ENCODE measurements around the gene TNFRSF1B.
A peak's percentile ranks its signal among the peaks of the same experiment; 100 is the strongest.
"Not testable (repeated sequence)": the region's sequence is repeated elsewhere in the genome, so short reads cannot be mapped to it uniquely, and the experiment has no call there.

Gene TNFRSF1B

GRCh38 chr1:12194666-12195216 is 27.9 kb downstream of the TNFRSF1B start:
- DNase-seq = no peak

GRCh38 chr1:12195416-12195815 is 28.6 kb downstream of the TNFRSF1B start:
- no peak for DNase-seq

- DNase-seq = no peak
Measured at GRCh38 chr1:12196641-12197482, 30.1 kb downstream of the TNFRSF1B start.

- DNase-seq = no peak
Measured at GRCh38 chr1:12197483-12197880, 30.7 kb downstream of the TNFRSF1B start.

DNA sequence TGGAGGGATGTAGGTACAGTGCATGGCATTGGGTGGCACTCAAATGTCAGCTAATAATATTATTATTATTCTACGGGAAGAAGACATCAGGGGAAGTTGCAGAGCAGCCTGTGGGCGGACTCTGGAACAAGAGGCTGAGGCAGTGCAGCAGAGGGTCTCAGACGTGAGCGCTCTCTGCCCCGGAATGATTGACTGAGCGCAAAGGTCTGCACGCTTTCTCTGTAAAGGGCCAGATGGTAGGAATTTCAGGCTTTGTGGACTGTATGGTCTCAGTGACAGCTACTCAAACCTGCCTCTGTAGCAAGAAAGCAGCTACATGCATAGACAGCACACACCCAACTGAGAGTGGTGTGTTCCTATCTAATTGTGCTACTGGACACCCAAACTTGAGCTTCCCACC is 33.4 kb downstream of the TNFRSF1B start:
- DNase-seq = no peak

DNA sequence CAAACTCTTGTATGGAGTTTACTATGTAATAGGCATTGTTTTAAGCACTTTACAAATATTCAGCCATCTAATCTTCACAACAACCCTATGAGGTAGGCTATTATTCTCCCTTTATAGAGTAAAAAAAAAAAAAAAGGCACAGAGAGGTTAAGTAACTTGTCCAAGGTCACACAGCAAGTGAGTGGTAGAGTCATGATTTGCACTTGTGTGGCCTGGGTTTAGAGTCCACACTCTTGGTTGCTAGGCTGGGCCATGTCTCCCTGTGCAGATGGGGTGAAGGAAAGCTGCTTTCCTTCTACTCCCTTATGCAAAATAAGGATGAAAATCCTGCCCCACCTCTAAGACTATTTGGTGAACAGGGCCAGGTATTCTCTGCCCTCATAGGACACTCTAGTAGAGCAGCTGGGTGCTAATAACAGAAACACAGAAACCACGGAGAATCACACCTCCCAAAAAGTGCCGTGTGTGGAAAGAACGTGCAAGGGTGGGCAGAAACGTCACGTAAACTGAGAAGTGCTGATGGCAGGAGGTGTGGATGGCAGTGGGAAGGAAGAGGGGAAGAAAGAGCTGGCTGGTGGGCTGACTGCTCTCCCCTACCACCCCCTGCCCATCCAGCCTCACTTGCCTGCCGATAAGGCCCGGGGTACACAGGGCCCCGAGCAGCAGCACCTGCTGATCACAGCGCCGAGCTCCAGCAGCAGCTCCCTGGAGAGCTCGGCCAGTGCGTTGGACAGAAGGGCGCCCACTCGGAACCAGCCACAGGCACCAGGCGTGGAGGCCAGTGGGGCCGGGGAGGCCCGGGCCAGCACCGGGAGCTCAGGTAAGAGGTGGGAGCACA is 34.8 kb downstream of the TNFRSF1B start:
- DNase-seq = no peak

DNA sequence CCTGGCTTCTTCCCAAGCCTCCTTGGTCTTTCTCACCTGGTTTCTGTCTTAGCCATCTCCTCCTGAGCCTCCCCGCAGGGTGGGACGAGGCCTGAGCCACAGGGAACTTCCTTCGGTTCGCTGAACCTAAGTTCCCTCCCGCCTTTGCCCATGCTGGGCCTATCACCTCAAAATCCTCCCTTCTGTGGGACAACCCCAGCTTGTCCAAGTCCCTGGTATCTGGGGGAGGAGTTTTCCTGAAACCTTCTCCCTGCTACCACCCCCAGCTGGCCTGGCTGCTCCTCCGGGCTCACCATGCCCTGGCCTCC is 35.4 kb downstream of the TNFRSF1B start:
- DNase-seq = no peak

GRCh38 chr1:12202577-12202976 is 35.8 kb downstream of the TNFRSF1B start:
- DNase-seq = no peak

DNA sequence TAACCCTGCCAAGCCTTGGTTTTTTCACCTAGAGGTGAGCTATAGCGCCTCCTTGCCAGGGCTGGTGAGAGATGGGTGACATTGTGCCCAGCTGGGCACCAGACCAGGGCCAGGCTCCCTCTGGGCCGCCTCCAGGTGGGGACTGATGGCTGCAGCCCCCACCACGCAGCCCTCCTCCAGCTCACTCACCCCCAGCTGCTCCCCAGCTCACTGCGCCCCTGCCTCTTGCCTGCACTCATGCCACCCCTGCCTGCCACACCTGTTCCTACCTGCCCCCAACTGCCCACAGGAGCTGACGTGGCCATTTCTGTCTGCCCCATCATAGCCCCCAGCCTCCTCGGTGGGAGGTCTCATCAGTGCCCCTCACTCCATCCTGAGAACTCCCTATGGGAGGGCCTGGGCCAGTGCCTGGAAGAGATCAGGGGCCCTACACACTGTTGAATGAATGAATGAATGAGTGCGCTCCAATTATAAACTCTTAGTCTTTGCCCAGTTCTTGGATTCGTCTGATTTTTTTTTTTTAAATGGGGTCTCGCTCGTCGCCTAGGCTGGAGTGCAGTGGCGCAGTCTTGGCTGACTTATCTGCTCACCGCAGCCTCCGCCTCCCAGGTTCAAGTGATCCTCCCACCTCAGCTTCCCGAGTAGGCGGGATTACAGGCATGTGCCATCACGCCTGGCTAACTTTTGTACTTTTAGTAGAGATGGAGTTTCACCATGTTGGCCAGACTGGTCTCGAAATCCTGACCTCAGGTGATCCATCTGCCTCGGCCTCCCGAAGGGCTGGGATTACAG is 36.6 kb downstream of the TNFRSF1B start:
- no peak for DNase-seq

GRCh38 chr1:12204140-12204539 is 37.3 kb downstream of the TNFRSF1B start:
- DNase-seq = no peak

DNA sequence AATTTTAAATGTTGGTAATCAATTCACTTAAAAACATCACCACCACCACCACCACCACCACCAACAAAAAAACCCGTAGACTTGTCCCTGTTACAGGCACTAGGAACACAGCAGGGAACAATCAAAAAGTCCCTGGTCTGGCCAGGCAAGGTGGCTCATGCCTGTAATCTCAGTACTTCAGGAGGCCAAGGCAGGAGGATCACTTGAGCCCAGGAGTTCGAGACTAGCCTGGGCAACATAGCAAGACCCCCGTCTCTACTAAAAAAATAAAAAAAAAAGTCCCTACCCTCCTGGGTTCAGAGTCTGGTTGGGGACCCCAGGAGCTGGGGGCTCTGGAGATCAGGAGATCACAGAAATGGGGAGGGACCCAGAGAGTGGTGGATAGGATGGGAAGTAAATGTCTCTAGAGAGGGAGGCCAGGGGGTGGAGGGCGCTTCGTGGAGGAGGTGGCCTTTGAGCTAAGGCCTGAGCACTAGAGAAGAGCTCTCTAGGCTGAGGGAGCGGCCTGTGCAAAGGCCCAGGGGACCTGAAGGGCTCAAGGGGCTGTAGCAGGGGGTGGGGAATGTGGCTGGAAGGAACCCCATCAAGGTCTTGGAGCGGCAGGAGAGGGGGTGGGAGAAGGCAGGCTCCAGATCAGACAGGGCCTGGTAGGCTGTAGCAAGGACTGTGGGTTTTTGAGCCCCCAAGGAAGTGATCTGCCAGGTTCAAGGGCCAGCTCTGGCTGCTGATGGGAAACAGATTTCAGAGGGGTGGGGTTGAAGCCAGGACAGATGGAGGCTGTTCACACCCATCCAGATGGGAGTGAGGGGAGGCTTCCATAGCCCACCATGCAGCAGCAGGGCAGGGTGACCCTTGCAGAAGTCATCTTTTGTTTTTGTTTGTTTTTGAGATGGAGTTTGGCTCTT is 38.2 kb downstream of the TNFRSF1B start:
- DNase-seq = no peak

DNA sequence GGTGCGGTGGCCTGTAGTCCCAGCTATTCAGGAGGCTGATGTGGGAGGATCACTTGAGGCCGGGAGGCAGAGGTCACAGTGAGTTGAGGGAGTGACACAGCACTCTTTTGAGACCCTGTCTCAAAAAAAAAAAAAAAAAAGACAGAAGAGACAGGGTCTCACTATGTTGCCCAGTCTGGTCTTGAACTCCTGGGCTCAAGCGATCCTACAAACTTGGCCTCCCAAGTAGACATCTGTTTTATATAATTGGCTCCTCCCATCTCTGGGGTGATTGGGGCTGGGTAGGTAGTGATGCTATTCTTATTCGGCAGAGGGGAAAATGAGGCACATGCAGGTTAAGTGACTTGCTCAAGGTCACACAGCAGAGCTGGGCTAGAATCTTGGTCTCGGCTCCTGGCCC is 39.4 kb downstream of the TNFRSF1B start:
- no peak for DNase-seq

DNA sequence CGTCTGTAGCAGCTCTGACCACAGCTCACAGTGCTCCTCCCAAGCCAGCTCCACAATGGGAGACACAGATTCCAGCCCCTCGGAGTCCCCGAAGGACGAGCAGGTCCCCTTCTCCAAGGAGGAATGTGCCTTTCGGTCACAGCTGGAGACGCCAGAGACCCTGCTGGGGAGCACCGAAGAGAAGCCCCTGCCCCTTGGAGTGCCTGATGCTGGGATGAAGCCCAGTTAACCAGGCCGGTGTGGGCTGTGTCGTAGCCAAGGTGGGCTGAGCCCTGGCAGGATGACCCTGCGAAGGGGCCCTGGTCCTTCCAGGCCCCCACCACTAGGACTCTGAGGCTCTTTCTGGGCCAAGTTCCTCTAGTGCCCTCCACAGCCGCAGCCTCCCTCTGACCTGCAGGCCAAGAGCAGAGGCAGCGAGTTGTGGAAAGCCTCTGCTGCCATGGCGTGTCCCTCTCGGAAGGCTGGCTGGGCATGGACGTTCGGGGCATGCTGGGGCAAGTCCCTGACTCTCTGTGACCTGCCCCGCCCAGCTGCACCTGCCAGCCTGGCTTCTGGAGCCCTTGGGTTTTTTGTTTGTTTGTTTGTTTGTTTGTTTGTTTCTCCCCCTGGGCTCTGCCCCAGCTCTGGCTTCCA is 40.1 kb downstream of the TNFRSF1B start:
- peak; percentile 29 for DNase-seq

DNA sequence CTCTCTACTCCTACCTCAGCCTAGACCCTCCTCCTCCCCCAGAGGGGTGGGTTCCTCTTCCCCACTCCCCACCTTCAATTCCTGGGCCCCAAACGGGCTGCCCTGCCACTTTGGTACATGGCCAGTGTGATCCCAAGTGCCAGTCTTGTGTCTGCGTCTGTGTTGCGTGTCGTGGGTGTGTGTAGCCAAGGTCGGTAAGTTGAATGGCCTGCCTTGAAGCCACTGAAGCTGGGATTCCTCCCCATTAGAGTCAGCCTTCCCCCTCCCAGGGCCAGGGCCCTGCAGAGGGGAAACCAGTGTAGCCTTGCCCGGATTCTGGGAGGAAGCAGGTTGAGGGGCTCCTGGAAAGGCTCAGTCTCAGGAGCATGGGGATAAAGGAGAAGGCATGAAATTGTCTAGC is 41.5 kb downstream of the TNFRSF1B start:
- no peak for DNase-seq

- DNase-seq = peak; percentile 55
Measured at GRCh38 chr1:12208764-12209494, 42.1 kb downstream of the TNFRSF1B start.

GRCh38 chr1:12209495-12209832 is 42.7 kb downstream of the TNFRSF1B start:
- no peak for DNase-seq

- no peak for DNase-seq
Measured at GRCh38 chr1:12215118-12215961, 48.5 kb downstream of the TNFRSF1B start.

- no peak for DNase-seq
Measured at GRCh38 chr1:12219800-12220199, 53.0 kb downstream of the TNFRSF1B start.

GRCh38 chr1:12220890-12221289 is 54.1 kb downstream of the TNFRSF1B start:
- no peak for DNase-seq

DNA sequence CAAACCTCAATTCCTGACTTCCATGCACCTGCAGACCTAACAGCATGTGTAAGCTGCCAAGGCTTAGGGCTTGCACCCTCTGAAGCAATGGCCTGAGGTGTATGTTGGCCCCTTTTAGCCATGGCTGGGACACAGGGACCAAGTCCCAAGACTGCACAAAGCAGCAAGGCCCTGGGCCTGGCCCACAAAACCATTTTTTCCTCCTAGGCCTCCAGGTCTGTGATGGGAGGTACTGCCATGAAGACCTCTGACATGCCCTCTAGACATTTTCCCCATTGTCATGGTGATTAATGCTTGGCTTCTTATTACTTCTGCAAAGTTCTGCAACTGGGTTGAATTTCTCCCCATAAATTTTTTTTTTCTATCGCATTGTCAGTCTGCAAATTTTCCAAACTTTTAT is 55.9 kb downstream of the TNFRSF1B start:
- DNase-seq = not testable (repeated sequence)
